Stimulated activated CD4-positive, alpha-beta T cell treated with anti-CD3 and anti-CD28 coated beads, Interleukin-15, amount 100 ng/mL, for 48 hours (primary cell): Measurements from ENCODE around the gene KCNJ6.
"Not testable (repeated sequence)": the region's sequence is repeated elsewhere in the genome, so short reads cannot be mapped to it uniquely, and the experiment has no call there.

Experiments used
- DNase-seq, 2 donors: peaks; one replicate each; pipeline ENCODE4 v3.0.0-alpha.2; 2020; ENCODE audit warnings: low read depth in 2 of 2

The KCNJ6 gene

DNA sequence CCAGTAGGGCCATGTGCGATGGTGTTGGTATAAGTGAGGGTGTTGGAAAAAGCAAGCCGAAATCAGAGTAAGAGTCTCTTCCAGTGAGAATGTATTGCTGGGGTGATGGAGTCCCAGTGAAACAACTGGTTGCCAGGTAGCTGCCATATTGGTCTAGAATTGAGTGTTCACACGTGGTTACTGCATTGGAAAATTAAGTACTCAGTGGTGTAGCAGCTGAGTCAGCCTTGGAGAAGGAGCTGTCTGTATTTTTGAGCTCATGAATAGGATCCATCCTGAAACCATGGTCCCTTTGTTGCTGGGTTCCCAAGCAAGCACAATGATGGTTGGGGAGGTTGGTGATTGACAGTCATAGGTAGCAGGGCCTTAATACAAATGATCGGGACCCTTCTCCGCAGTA, 314.3 kb downstream of the KCNJ6 start:
- no peak for DNase-seq

DNA sequence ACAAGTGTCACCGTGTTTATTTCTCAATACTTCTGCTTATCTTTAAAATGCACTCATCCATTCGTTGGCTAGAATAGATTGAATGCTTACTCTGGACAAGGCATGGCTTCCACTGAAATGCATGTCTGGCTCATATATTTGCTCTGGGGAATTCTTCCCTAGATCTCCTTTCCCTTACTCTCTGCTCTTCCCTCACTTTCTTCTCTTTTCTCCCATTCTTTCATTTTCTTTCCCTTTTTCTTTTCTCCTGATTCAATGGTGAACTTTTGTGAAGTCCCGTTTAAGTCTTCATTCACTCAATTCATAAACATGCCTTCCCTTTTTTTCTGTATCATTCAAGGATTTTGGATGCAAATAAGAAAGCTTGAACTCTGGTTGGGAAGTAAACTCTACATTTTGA, 315.2 kb downstream of the KCNJ6 start:
- DNase-seq, result no peak

DNA sequence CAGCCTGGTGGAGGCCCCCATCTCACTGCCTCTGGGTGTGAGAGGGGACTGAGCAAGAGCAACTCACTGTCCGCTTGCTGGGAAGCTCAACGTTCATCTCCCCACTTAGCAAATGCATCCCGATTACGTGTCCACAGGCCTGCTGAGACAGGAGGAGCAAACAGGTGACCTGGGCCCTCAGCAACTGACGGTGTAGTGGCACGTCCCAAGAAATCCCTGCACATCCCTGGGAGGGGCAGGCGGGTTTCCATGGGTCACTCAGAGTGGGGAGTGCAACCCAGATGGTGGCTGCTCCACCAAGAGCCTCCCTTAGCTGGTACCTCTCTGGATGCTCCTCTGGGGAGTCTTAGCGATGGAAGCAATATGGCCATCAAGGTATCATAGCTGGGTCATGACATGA, 320.3 kb downstream of the KCNJ6 start:
- DNase-seq, result no peak

DNA sequence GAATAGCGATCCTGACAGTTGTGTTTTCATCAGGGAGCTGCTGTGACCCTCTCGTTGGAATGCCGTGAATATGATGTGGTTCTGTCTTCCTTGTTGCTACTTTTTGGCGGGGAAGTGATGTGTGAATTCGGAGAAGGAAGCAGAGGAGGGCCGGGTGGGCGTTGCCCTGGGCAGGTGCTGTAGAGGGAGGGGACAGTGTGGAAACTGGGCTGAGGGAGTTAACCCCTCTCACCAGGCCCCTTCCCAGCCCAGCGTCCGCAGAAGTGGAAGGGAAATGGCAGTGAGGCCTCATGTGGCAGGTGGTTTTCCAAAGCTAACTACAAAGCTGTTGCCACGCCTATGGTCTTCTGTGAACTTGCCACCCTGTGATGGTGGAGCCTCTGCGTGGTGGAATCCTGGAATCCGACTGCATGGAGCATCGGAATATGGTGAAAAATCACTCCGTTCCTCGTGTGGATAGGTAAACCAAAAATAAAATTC, 321.7 kb downstream of the KCNJ6 start:
- DNase-seq, result no peak

DNA sequence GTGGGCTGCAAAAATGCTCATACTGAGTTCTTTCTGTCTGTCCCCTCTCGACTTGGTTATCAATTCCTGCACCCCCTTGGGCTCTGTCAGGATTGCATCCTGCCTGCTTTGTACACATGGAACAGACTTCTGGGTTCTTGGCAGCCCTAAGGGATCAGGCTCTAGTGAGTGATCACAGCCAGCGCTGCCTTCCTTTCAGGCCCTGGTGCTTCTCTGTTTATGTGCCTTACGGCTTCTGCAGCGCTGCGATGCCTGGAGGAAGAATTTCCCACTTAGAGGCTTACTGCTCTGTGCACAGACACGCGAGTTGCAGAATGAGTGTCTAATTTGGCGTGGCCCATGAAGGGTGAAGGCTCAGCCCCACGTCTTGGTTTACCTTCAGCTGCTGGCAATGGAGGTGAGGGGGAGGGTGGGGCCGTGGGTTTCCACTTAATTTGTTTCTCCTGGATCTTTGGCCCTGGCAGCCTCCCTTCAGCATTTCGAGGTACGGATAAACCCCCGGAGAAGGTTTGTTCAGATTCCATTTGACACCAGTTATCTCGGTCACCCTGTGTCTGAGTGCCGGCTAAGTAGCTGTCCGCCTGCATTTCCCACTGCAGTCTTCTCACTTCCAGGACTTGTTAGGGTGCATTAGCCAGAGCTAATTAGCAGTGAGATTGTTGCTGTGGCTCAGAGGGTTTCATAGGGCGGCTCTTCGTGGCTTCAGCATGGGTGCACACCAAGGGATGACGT, 322.4 kb downstream of the KCNJ6 start:
- no peak for DNase-seq

DNA sequence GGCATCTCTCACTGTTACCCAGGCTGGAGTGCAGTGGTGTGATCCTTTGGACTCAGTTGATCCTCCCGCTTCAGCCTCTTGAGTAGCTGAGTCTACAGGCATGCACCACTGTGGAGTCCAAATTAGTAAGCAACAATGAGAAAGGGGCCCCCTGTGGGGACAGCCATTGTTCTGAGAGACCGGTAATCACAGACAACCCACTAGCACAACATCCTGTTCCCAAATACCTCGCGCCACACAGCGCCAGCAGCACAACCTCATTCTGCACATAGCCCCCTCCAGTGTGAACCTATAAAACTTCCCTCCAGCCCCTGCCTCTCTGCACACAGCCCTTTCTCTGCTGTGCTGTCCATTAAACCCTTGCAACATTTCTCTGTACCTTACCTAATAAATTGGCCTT, 323.2 kb downstream of the KCNJ6 start:
- no peak for DNase-seq

DNA sequence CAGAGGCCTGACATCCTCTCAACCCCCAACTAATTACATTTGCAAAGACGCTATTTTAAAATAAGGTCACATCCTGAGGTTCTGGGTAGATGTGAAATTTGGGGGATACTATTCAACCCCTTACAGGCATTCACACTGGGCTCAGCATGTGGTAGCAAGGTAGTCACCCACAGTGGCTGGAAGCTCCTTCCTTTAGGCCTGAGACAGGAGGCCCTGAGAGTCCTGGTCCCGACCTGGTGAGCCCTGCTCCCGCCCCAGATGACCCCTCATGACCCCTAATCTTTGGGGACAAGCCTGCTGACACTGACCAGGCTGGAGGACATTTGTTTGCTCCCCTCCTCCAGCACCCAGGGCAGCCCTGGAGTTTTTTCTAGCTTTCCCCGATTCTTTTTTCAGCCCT, 323.8 kb downstream of the KCNJ6 start:
- no peak for DNase-seq

DNA sequence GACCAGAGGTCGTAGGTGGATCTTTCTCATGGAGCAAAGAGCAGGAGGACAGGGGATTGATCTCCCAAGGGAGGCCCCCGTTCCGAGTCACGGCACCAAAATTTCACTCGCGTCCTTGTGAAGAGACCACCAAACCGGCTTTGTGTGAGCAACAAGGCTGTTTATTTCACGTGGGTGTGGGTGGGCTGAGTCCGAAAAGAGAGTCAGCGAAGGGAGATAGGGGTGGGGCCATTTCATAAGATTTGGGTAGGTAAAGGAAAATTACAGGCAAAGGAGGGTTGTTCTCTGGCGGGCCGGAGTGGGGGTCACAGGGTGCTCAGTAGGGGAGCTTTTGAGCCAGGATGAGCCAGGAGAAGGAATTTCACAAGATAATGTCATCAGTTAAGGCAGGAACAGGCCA, 324.3 kb downstream of the KCNJ6 start:
- DNase-seq, result not testable (repeated sequence)

DNA sequence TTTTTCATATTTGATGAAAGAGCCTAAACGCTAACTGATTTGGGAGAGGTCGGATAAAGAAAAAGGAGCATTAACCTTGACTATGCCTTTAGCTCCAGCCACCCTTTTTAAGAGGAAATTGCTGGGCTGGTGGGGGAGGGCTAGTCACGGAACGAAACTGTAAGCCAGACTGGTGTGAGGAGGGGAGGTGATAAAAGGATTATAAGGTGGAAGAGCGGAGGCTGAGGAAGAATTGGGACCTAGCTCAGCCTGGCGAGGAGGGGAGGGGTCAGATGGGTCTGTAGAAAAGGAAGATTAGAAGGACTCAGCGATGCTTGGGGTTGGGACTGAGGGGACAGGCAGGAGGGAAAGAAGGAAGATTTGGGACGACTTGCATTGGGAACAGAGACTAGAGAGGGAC, 325.4 kb downstream of the KCNJ6 start:
- not testable (repeated sequence) for DNase-seq

DNA sequence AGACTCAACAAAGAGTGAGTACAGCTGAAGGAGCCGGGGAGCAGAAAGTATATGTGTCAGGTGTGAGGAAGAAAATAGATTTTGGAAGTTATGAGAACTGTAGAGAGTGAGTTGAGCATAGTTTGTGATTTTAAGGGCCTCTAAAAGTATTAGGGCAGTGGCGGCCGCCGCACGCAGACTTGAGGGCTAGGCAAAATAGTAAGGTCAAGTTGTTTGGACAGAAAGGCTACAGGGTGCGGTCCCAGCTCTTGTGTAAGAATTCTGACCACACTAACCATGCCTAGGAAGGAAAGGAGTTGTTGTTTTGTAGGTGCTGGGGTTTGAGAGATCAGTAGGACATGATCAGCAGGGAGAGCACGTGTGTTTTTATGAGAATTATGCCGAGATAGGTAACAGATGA, 327.6 kb downstream of the KCNJ6 start:
- DNase-seq, result not testable (repeated sequence)

DNA sequence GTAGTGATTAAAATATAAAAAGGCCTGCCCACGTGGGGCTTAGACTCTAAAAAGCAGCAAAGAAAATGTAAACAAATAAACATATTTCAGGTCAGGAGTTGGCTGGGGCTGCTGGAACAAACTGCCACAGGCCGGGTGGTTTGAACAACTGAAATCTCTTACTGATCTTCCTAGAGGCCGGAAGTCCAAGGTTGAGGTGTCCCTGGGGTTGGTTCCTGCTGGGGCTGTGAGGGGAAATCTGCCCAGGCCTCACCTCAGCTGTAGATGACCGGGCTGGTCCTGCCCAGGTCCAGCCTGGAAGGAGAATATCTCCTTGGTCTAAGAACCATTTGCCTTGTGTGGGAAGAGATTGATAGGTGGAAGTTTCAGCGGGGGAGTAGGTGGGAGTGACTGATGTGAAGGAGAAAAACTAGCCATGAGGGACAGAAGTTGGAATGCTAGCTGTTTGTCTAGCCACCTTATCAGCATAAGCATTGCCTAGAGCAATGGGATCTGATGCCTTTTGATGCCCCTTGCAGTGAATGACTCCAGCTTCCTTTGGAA, 328.6 kb downstream of the KCNJ6 start:
- no peak for DNase-seq

DNA sequence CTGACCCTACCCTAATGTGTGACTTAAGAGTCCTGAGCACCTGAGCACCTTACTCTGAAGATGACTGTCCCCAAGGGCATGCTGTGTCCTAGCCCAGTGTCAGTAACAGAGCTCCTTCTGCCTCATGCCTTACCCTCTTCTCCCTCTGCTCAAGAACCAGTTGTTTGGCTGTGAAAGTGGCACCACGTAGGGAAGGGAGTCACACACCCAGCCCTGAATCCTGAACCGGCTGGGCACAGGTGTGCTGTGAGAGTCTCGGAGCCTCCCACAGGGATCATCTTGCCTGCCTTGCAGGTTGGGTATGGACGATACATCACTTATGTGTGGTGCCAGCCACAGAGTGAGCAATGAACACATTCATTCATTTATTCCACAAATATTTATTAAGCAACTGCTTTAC, 329.1 kb downstream of the KCNJ6 start:
- no peak for DNase-seq

DNA sequence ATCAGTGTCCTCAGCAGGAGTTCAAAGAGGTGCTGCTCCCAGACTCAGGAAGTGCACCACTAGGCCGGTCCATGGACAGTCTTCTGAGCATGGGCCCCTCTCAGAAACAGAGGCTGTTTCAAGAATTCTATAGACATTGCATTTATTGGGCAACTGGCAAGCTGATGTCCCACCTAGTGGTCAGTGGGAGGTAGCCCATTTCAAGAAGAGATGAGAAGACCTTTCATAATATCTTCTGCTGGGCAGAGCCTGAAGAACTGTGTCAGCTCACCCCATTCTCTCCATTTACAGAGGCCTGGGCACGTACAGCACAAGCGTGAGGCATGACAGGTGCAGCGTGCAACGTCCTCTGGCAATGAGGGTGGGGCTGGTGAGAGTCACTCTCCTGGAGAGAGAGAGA, 333.7 kb downstream of the KCNJ6 start:
- no peak for DNase-seq

DNA sequence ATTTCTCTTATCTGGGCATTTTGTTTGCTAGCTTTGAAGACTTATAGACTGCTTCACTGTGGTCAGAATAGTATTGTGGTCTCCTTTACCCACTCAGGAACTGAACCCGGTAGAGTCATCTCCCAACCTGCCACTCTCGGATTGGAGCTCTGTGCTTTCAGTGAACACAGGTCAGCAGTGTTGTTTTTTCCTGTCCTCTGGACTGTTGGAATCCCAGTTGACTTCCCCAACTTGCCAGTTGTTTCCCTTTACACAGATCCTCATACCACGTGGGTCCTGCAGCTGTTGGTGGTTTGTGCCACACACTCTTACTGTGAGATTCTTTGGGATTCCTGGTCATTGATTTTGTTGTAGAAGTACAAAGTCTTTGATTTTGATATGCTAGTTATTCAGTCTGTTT, 335.6 kb downstream of the KCNJ6 start:
- no peak for DNase-seq

DNA sequence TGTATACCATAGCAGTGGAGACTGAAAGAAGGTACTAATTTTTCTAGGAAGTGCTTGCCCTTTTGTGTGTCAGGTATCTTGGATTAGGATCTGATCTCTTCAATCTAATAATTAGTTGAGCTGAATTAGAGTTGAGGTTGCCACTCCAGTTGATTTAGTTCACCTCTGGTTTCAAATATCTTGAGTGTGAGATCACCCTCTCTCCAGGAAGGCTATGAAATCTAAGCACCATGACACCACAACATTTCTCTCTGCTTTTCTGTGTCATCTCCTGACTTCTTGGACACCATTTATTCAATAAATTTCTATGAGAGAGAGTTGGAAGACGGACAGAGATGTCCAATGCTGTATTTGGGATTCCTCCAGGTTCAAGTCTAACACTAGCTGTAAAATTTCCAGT, 336.9 kb downstream of the KCNJ6 start:
- DNase-seq, result no peak

DNA sequence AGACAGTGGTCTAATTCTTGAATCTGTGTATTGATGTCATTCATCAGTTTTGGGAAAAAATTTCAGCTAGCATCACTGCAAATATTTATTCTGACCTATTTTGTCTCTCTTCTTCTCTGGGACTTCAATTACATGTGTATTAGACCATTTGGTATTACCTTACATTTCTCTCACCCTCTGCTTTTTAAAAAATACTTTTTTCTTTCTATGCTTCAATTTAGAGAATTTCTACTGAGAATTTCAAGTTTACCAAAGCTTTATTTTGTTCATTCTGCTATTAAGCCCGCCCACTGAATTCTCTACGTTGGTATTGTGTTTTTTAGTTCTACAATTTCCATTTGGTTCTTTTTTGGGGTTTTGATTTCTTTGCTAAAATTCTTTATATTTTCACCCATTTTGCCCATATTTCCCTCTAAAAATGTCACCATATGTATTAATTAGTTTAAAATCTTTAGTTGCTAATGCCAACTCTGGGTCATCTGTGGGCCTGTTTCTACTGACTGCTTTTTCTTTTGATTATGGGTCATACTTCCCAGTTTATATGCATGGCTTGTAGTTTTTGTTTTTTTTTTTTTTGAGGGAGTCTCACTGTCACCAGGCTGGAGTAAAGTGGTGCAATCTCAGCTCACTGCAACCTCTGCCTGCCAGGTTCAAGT, 337.7 kb downstream of the KCNJ6 start:
- no peak for DNase-seq

DNA sequence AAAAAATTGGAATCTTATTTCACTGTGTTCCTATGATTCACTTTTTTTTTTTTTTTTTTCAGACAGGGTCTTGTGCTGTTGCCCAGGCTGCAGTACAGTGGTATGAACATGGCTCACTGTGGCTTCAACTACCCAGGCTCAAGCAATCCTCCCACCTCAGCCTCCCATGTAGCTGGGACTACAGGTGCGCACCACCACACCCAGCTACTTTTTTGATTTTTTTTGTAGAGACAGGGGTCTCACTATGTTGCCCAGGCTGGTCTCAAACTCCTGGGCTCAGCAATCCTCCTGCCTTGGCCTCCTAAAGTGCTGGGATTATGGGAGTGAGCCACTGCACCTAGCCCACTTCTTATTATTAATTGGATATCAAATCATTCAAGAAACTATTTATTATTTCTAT, 339.3 kb downstream of the KCNJ6 start:
- DNase-seq, result not testable (repeated sequence)

DNA sequence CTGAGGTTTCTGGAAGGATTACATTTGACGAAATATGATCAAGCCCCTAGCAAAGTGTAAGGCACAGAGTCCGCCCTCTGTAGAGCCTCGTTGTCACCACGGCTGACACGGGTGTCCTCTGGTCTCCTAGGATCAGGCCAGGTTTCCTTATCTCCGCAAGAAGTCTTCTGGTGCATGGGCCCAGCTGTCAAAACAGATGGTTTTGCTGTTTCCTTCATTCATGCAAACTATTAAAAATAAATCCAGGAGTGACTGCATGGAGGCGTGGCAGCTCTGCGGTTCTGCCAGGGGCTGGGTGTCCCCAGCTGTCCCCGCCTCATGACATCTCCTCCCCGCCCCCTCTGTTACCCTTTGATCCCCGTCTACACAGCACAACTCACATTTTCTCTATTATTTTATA, 340.7 kb downstream of the KCNJ6 start:
- DNase-seq, result no peak

DNA sequence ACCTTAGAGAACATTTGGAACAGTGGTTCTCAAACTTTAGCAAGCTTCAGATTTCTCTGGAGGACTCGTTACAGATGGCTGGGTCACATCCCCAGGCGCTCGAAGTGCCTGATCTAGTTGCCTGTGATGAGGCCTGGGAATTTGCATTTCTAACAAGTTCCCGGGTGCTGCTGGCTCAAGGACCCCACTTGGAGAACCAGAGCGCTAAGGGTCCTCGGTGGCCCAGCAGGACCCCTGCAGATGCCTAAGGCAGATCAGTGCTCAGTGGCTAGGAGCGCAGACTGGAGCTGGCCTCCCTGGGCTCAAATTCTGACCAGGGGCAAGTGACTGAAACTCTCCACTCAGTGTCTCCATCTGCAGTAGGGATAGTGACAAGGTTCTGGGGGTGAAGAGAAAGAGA, 341.5 kb downstream of the KCNJ6 start:
- DNase-seq, result no peak

DNA sequence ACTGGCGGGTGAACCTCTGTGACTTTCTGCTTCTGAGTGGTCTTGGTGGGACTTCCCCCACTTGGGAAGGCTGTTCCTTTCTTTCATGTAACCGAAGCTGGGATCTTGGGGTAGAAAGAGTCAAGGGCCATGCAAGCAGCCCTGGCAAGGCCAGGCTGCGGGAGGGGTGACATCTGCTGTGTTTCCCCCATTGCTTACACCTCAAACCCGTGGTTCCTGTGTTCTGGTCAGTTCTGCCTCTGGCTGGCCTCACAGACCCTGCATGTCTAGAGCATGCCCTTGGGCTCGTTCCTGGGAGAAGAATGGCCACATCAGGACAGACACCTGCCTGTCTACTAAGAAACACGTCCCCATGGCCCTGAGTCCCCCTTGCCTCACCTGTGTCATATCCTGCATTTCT, 341.9 kb downstream of the KCNJ6 start:
- DNase-seq, result no peak

DNA sequence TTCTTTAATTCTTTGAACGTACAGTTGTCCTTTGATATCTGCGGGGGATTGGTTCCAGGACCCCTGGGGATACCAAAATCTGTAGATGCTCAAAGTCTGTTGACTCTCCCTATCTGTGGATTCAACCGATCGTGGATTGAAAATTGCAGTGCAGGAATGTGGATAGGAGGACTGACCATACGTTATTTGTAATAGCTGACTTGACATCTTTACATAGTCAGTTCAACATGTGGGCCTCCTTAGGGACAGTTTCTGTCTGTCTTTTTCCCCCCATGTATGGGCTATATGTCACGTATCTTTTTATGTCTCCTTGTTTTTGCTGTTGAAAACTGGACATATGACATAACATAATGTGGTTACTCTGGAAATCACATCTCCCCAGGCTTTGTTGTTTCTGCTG, 344.8 kb downstream of the KCNJ6 start:
- DNase-seq, result no peak

DNA sequence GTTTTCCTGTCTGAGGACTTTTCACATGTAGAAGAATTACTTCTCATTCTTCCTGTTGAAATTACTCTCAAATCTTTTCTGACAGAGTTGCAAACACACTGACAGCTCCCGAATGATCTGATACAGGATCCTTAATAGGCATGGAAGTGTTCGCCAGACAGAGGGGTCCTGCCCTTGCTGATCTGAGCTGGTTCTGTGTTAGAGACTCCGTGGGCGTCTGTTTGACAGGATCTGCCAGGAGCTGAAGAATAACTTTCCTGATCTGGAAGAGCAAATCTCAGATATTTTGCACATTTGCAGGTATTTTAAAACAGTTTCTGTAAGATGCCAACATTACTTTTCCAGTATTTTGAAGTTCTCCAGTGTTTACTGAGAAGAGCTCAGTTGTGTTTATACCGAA, 347.3 kb downstream of the KCNJ6 start:
- DNase-seq, result no peak

DNA sequence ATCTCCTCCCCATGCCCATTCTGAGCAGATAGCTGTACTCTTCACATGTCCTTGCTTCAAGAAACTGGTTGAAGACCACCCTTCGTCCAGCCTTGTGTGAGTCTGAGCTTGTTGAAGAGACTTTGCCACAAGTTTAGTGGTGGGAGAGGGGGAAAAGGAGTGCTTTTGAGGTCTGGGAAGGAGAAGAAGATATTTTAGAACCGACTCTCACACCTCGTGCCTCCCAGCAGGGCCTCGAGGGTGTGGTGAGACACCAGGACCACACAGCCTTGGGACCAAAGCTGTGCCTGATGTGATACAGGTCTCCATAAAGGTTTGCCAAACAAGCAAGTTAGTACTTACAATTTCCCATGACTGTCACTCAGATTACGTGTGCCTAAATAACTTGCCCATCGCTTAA, 347.8 kb downstream of the KCNJ6 start:
- no peak for DNase-seq
